HEK293 (cell line): ENCODE data around the gene SPRED2.

Experiments
- KLF16 ChIP-seq: fragments of 450-650 bp; formaldehyde crosslinking; IDR thresholded peaks from 2 replicates; pipeline ENCODE4 v1.5.1; 2017; ENCODE audit warnings: missing biosample characterization, missing genetic modification characterization
- ZNF157 ChIP-seq: fragments of 450-650 bp; formaldehyde crosslinking; IDR thresholded peaks from 2 replicates; pipeline ENCODE4 v1.5.1; 2016; ENCODE audit warnings: missing biosample characterization, missing genetic modification characterization
- ZNF24 ChIP-seq: fragments of 450-650 bp; formaldehyde crosslinking; IDR thresholded peaks from 2 replicates; pipeline ENCODE4 v1.5.1; 2016; ENCODE audit warnings: missing biosample characterization, missing genetic modification characterization
- ZNF398 ChIP-seq: fragments of 450-650 bp; formaldehyde crosslinking; IDR thresholded peaks from 2 replicates; pipeline ENCODE4 v1.5.1; 2017; ENCODE audit warnings: missing biosample characterization, missing genetic modification characterization
- ZNF530 ChIP-seq: fragments of 450-650 bp; formaldehyde crosslinking; IDR thresholded peaks from 2 replicates; pipeline ENCODE4 v1.5.1; 2016; ENCODE audit warnings: low read depth, missing biosample characterization, missing genetic modification characterization
- ZNF621 ChIP-seq: fragments of 450-650 bp; formaldehyde crosslinking; IDR thresholded peaks from 2 replicates; pipeline ENCODE4 v1.5.1; 2017; ENCODE audit warnings: missing biosample characterization, missing genetic modification characterization
- ZNF624 ChIP-seq: fragments of 450-650 bp; formaldehyde crosslinking; IDR thresholded peaks from 2 replicates; pipeline ENCODE4 v1.5.1; 2017; ENCODE audit warnings: missing biosample characterization, missing genetic modification characterization
- ZSCAN30 ChIP-seq: fragments of 450-650 bp; IDR thresholded peaks from 2 replicates; pipeline ENCODE4 v1.5.1; 2018; ENCODE audit warnings: missing biosample characterization, mild to moderate bottlenecking, missing genetic modification characterization, moderate library complexity
- TF ChIP-seq, protein P1 (sequence below): fragments of 450-650 bp; formaldehyde crosslinking; IDR thresholded peaks from 2 replicates; pipeline ENCODE4 v1.5.1; 2016; ENCODE audit warnings: missing biosample characterization, missing genetic modification characterization
- TF ChIP-seq, protein P2 (sequence below): fragments of 450-650 bp; formaldehyde crosslinking; IDR thresholded peaks from 2 replicates; pipeline ENCODE4 v1.5.1; 2016; ENCODE audit warnings: missing biosample characterization, missing genetic modification characterization

DNA sequence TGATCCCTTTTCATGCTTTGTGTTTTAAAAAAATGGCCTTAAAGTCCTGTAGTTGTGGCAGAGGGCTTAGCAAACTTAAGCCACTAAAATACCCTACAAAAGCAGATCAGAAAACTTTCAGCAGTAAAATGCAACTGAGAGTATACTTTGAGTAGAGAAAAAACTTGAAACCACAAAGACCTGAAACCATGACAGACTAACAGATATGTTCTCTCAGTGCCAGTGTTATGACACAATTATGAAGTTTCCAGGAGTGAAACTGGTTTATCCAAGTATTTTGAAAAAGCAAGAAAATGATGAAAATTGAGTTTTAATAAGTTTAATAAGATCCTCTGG is 74.5 kb downstream of the SPRED2 start:
- TF ChIP-seq, protein P1, sequence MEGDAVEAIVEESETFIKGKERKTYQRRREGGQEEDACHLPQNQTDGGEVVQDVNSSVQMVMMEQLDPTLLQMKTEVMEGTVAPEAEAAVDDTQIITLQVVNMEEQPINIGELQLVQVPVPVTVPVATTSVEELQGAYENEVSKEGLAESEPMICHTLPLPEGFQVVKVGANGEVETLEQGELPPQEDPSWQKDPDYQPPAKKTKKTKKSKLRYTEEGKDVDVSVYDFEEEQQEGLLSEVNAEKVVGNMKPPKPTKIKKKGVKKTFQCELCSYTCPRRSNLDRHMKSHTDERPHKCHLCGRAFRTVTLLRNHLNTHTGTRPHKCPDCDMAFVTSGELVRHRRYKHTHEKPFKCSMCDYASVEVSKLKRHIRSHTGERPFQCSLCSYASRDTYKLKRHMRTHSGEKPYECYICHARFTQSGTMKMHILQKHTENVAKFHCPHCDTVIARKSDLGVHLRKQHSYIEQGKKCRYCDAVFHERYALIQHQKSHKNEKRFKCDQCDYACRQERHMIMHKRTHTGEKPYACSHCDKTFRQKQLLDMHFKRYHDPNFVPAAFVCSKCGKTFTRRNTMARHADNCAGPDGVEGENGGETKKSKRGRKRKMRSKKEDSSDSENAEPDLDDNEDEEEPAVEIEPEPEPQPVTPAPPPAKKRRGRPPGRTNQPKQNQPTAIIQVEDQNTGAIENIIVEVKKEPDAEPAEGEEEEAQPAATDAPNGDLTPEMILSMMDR (tag by site-specific recombination), result no peak
- TF ChIP-seq ZNF621 (tag by site-specific recombination) (no peak), ZNF398 (no peak), ZNF157 (tag by site-specific recombination) (no peak), ZSCAN30 (tag by site-specific recombination) (no peak), KLF16 (tag by site-specific recombination) (no peak), ZNF24 (tag by site-specific recombination) (no peak), ZNF624 (tag by site-specific recombination) (no peak), ZNF530 (tag by site-specific recombination) (no peak)
- TF ChIP-seq, protein P2, sequence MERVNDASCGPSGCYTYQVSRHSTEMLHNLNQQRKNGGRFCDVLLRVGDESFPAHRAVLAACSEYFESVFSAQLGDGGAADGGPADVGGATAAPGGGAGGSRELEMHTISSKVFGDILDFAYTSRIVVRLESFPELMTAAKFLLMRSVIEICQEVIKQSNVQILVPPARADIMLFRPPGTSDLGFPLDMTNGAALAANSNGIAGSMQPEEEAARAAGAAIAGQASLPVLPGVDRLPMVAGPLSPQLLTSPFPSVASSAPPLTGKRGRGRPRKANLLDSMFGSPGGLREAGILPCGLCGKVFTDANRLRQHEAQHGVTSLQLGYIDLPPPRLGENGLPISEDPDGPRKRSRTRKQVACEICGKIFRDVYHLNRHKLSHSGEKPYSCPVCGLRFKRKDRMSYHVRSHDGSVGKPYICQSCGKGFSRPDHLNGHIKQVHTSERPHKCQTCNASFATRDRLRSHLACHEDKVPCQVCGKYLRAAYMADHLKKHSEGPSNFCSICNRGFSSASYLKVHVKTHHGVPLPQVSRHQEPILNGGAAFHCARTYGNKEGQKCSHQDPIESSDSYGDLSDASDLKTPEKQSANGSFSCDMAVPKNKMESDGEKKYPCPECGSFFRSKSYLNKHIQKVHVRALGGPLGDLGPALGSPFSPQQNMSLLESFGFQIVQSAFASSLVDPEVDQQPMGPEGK (tag by site-specific recombination), result no peak
